NCI-H345 (cell line): ENCODE measurements around the gene HOXC10.

Experiments
- DNase-seq: peaks from one replicate; lab custom pipeline; 2025; lab: John Stamatoyannopoulos, UW

Gene HOXC10

GRCh38 chr12:54004063-54004840 is 19.3 kb downstream of the HOXC10 start:
- DNase-seq, result no peak

- DNase-seq, result no peak
Measured at GRCh38 chr12:54004841-54005530, 20.0 kb downstream of the HOXC10 start.

- no peak for DNase-seq
Measured at GRCh38 chr12:54005531-54005852, 20.5 kb downstream of the HOXC10 start.

GRCh38 chr12:54005853-54006558 is 21.1 kb downstream of the HOXC10 start:
- DNase-seq, result peak; percentile 72

- no peak for DNase-seq
Measured at GRCh38 chr12:54006559-54007220, 21.7 kb downstream of the HOXC10 start.

- no peak for DNase-seq
Measured at GRCh38 chr12:54007538-54008259, 22.8 kb downstream of the HOXC10 start.

- DNase-seq, result no peak
Measured at GRCh38 chr12:54008260-54008552, 23.3 kb downstream of the HOXC10 start.

- no peak for DNase-seq
Measured at GRCh38 chr12:54009171-54010052, 24.5 kb downstream of the HOXC10 start.

GRCh38 chr12:54010053-54010971 is 25.4 kb downstream of the HOXC10 start:
- no peak for DNase-seq

GRCh38 chr12:54010972-54011664 is 26.2 kb downstream of the HOXC10 start:
- no peak for DNase-seq

- no peak for DNase-seq
Measured at GRCh38 chr12:54011665-54012532, 27.0 kb downstream of the HOXC10 start.

- DNase-seq, result no peak
Measured at GRCh38 chr12:54012631-54013409, 27.9 kb downstream of the HOXC10 start.

- DNase-seq, result no peak
Measured at GRCh38 chr12:54014377-54015017, 29.6 kb downstream of the HOXC10 start.

- no peak for DNase-seq
Measured at GRCh38 chr12:54015018-54015931, 30.3 kb downstream of the HOXC10 start.

- DNase-seq, result no peak
Measured at GRCh38 chr12:54016051-54016450, 31.1 kb downstream of the HOXC10 start.

- DNase-seq, result no peak
Measured at GRCh38 chr12:54016478-54016964, 31.6 kb downstream of the HOXC10 start.
